Measurements from ENCODE around the gene LLCFC1. TPM values are rescaled to one million over a fixed set of nuclear protein-coding genes. Genes with fewer than 3 reads are reported as not detected.

Gene LLCFC1
- total RNA-seq, 1 donor from 2014 or later: not detected

GRCh38 chr7:142984297-142984696, 45.0 kb downstream of the LLCFC1 start:
- DNase-seq (ENCODE audit: low read depth, low spot score): no peak

Other genes with a start within 250 kb of the LLCFC1 start
- not detected in 2 replicates for gene PRSS1, start 190.0 kb upstream of the LLCFC1 start, total RNA-seq
- gene PRSS2, start 168.5 kb upstream of the LLCFC1 start, total RNA-seq: not detected in 2 replicates
- 0.28 and 0.79 TPM in 2 replicates for gene EPHB6, start 84.4 kb upstream of the LLCFC1 start, total RNA-seq
- gene TRPV6, start 53.7 kb upstream of the LLCFC1 start, total RNA-seq: not detected in 2 replicates
- gene TRPV5, start 5.7 kb upstream of the LLCFC1 start, total RNA-seq: not detected in 2 replicates
- gene KEL, start 22.9 kb downstream of the LLCFC1 start, total RNA-seq: not detected in 2 replicates
- gene OR9A2, start 87.6 kb downstream of the LLCFC1 start, total RNA-seq: not detected in 2 replicates
- not detected in 2 replicates for gene OR6V1, start 112.9 kb downstream of the LLCFC1 start, total RNA-seq
- not detected in 2 replicates for gene PIP, start 192.6 kb downstream of the LLCFC1 start, total RNA-seq
- not detected in 2 replicates for gene TAS2R39, start 243.9 kb downstream of the LLCFC1 start, total RNA-seq